Fibroblast of lung (primary cell): Measurements from ENCODE around the gene AIPL1.

ENCODE experiments used
- EZH2 ChIP-seq: IDR thresholded peaks from 2 replicates; pipeline ENCODE4 v1.5.1; 2012; ENCODE audit warnings: low read length, control low read depth, mild to moderate bottlenecking; ENCODE audit errors: missing control alignments
- TF ChIP-seq, protein P1 (sequence below), 2 donors: IDR thresholded peaks in 1 of 2; conservative IDR thresholded peaks in 1 of 2; 1 replicate in 1 of 2; 2 replicates in 1 of 2; pipeline ENCODE4 v1.5.1; 2011 to 2012; ENCODE audit warnings: low read length in 2 of 2, control low read depth in 1 of 2, inconsistent platforms in 1 of 2, low read depth in 1 of 2, mild to moderate bottlenecking in 1 of 2

- TF ChIP-seq, protein P1, sequence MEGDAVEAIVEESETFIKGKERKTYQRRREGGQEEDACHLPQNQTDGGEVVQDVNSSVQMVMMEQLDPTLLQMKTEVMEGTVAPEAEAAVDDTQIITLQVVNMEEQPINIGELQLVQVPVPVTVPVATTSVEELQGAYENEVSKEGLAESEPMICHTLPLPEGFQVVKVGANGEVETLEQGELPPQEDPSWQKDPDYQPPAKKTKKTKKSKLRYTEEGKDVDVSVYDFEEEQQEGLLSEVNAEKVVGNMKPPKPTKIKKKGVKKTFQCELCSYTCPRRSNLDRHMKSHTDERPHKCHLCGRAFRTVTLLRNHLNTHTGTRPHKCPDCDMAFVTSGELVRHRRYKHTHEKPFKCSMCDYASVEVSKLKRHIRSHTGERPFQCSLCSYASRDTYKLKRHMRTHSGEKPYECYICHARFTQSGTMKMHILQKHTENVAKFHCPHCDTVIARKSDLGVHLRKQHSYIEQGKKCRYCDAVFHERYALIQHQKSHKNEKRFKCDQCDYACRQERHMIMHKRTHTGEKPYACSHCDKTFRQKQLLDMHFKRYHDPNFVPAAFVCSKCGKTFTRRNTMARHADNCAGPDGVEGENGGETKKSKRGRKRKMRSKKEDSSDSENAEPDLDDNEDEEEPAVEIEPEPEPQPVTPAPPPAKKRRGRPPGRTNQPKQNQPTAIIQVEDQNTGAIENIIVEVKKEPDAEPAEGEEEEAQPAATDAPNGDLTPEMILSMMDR (conservative IDR thresholded peaks at IDR 0.05 in 1 of 2, IDR thresholded peaks at IDR 0.05 in 1 of 2; ENCODE audit: low read depth in 1 of 2, low read length in 2 of 2): no peak
- TF ChIP-seq EZH2: no peak
Observed at GRCh38 chr17:6408735-6409134, 26.2 kb downstream of the AIPL1 start.
